Measurements from ENCODE around the gene PXDN. TPM values are rescaled to one million over a fixed set of nuclear protein-coding genes. Genes with fewer than 3 reads are reported as not detected.

The PXDN gene
- total and polyA plus RNA-seq, 2 of the 13 experiments (the other 11 are each of a cell fraction or from before 2014, with no cell fraction given): not detected

- ChIA-PET CTCF (ENCODE audit: low intra/inter-chr PET ratio, low total read pairs) (no interaction called here), POLR2A (no interaction called here)
- H3K79me2 ChIP-seq (ENCODE audit: insufficient read depth, low read length): no peaks in the 10 kb centered on the region
- no TSS peak for BruUV-seq (replicated peaks)
- no peak overlapping the region for H2AFZ ChIP-seq (ENCODE audit: low read length)
- intact Hi-C loops (cut with micrococcal nuclease; ENCODE audit: unreplicated experiment): no loop called here
- DNase-seq (ENCODE audit: low spot score): no peak
- 4% methylated on average over 6 of the region's 11 CpGs for WGBS (ENCODE audit: low lambda C conversion rate)
- peaks cover 10 to 28% of the 10 kb centered on the region in 2 experiments for H3K27me3 ChIP-seq (ENCODE audit: control insufficient read depth in 1 of 2, insufficient read depth in 2 of 2, low read length in 2 of 2)
- H4K20me1 ChIP-seq (ENCODE audit: insufficient read depth, low read length): no peaks in the 10 kb centered on the region
- no peak overlapping the region for H3K9ac ChIP-seq (ENCODE audit: insufficient read depth, low read depth, low read length)
- no peak overlapping the region for H3K4me3 ChIP-seq (replicated peaks in 1 of 3; ENCODE audit: insufficient read depth in 1 of 3, low read depth in 2 of 3, low read length in 3 of 3)
- no peak for FAIRE-seq
- ATAC-seq: no peak
- H3K4me1 ChIP-seq (ENCODE audit: insufficient read depth, low read length): no peaks in the 10 kb centered on the region
- in situ Hi-C loops (cut with HindIII; ENCODE audit: extremely low pct_ligation_motif_present, low pct_unique_long_range_greater_than_20kb): no loop called here
- H3K36me3 ChIP-seq (replicated peaks in 1 of 2; ENCODE audit: control insufficient read depth in 1 of 2, insufficient read depth in 2 of 2, low read length in 2 of 2): no peaks in the 10 kb centered on the region
- no peaks in the 10 kb centered on the region for H3K9me3 ChIP-seq (ENCODE audit: low read length)
- H3K27ac ChIP-seq (ENCODE audit: extremely low read length, insufficient read depth, low read length): no peak overlapping the region
- TF ChIP-seq PRMT3 (CRISPR knock-in tag; IDR thresholded peaks at IDR 0.05; ENCODE audit: borderline replicate concordance, low read depth) (no peak), ZNF207 (IDR thresholded peaks at IDR 0.05; ENCODE audit: borderline replicate concordance) (no peak), ZNF160 (CRISPR knock-in tag; IDR thresholded peaks at IDR 0.05) (no peak), REST (IDR thresholded peaks at IDR 0.05; ENCODE audit: borderline replicate concordance in 1 of 2, low read depth in 1 of 2, low read length in 2 of 2) (no peak), BCL6 (CRISPR knock-in tag; IDR thresholded peaks at IDR 0.05) (no peak), PREB (CRISPR knock-in tag; IDR thresholded peaks at IDR 0.05) (no peak), ZNF749 (CRISPR knock-in tag; IDR thresholded peaks at IDR 0.05; ENCODE audit: borderline replicate concordance) (no peak), RXRB (CRISPR knock-in tag; IDR thresholded peaks at IDR 0.05; ENCODE audit: borderline replicate concordance) (no peak), POGK (CRISPR knock-in tag; conservative IDR thresholded peaks at IDR 0.05) (no peak), ZNF333 (CRISPR knock-in tag; IDR thresholded peaks at IDR 0.05; ENCODE audit: borderline replicate concordance) (no peak), CREBL2 (CRISPR knock-in tag; IDR thresholded peaks at IDR 0.05; ENCODE audit: borderline replicate concordance) (no peak), ZBTB21 (CRISPR knock-in tag; IDR thresholded peaks at IDR 0.05) (no peak), PITX1 (CRISPR knock-in tag; IDR thresholded peaks at IDR 0.05) (no peak), ZNF550 (CRISPR knock-in tag; IDR thresholded peaks at IDR 0.05; ENCODE audit: borderline replicate concordance) (no peak), ZNF790 (CRISPR knock-in tag; IDR thresholded peaks at IDR 0.05; ENCODE audit: borderline replicate concordance) (no peak), ZNF282 (IDR thresholded peaks at IDR 0.05; ENCODE audit: partially characterized antibody) (no peak), ARNTL (CRISPR knock-in tag; IDR thresholded peaks at IDR 0.05) (no peak), KLF16 (CRISPR knock-in tag; IDR thresholded peaks at IDR 0.05) (no peak)
- H3K4me2 ChIP-seq (ENCODE audit: low read depth, low read length): no peak overlapping the region
These were observed 124.2 kb downstream of the PXDN start for GRCh38 chr2:1620081-1620480.
